Transverse colon (tissue), 4 donors: Measurements from ENCODE around the gene RPP38.

Experiments used
- CTCF ChIP-seq, 5 experiments: fragments of 200-600 bp in 3 of 5; fragments of 450-650 bp in 2 of 5; sonication (generic) in 3 of 5; IDR thresholded peaks; 1 replicate in 2 of 5; 2 replicates in 3 of 5; pipeline ENCODE4 v1.5.1; 2016 to 2017; ENCODE audit warnings: antibody characterized with exemption in 5 of 5, inconsistent platforms in 3 of 5, mild to moderate bottlenecking in 2 of 5, moderate library complexity in 1 of 5
- EP300 ChIP-seq: sonication (generic); formaldehyde crosslinking; IDR thresholded peaks from one replicate; pipeline ENCODE4 v1.6.1; 2017; ENCODE audit warnings: antibody characterized with exemption, low read depth
- POLR2A ChIP-seq: fragments of 450-650 bp; IDR thresholded peaks from one replicate; pipeline ENCODE4 v1.6.1; 2016; ENCODE audit warnings: antibody characterized with exemption, mild to moderate bottlenecking, moderate library complexity
- POLR2AphosphoS5 ChIP-seq, 3 donors: sonication (generic); formaldehyde crosslinking; IDR thresholded peaks; one replicate each; pipeline ENCODE4 v1.6.1; 2016; ENCODE audit warnings: antibody characterized with exemption in 3 of 3

GRCh38 chr10:15072358-15072757, 24.8 kb upstream of the RPP38 start:
- TF ChIP-seq CTCF (IDR thresholded peaks at IDR 0.05) (no peak), POLR2A (no peak), EP300 (no peak), POLR2AphosphoS5 (IDR thresholded peaks at IDR 0.05) (no peak)
